ENCODE measurements around the gene RADIL.

The RADIL gene

GRCh38 chr7:4783292-4783652, 100.2 kb downstream of the RADIL start:
- Histone ChIP-seq H4K20me1 (ENCODE audit: control insufficient read depth, insufficient read depth, low read depth, low read length) (no peaks in the 10 kb centered on the region; the same call in 1 of the 2 replicates), H3K4me3 (ENCODE audit: low read length) (no peak overlapping the region), H3K9me2 (replicated peaks; ENCODE audit: control insufficient read depth, low read length) (no peaks in the 10 kb centered on the region), H3K27me3 (ENCODE audit: control insufficient read depth, low read length) (no peaks in the 10 kb centered on the region), H3K27ac (ENCODE audit: low read depth, low read length) (no peak overlapping the region), H3K4me1 (ENCODE audit: control insufficient read depth, low read length) (no peaks in the 10 kb centered on the region), H3K79me2 (ENCODE audit: control insufficient read depth, low read length) (peaks cover 12% of the 10 kb centered on the region), H3K36me3 (ENCODE audit: control insufficient read depth, low read length) (peaks cover 64% of the 10 kb centered on the region), H3K4me2 (ENCODE audit: low read length) (no peak overlapping the region), H3F3A (ENCODE audit: control insufficient read depth, insufficient read depth) (no peaks in the 10 kb centered on the region; the same call in 1 of the 2 replicates), H3K9me3 (ENCODE audit: control insufficient read depth, insufficient read depth, low read length) (no peaks in the 10 kb centered on the region)
- no peak for TF ChIP-seq CTCF (IDR thresholded peaks at IDR 0.05; ENCODE audit: low read depth, low read length, poor library complexity, severe bottlenecking)
- no peak for TF ChIP-seq EZH2phosphoT487 (IDR thresholded peaks at IDR 0.05; ENCODE audit: borderline replicate concordance, low read length)

GRCh38 chr7:4782333-4783291, 100.9 kb downstream of the RADIL start:
- H3K36me3 ChIP-seq (ENCODE audit: control insufficient read depth, low read length) = peaks cover 64% of the 10 kb centered on the region
- no peaks in the 10 kb centered on the region for H3K9me3 ChIP-seq (ENCODE audit: control insufficient read depth, insufficient read depth, low read length)
- H3K79me2 ChIP-seq (ENCODE audit: control insufficient read depth, low read length) = peaks cover 19% of the 10 kb centered on the region
- no peaks in the 10 kb centered on the region for H3K4me1 ChIP-seq (ENCODE audit: control insufficient read depth, low read length)
- no peaks in the 10 kb centered on the region for H3K27me3 ChIP-seq (ENCODE audit: control insufficient read depth, low read length)
- H3K27ac ChIP-seq (ENCODE audit: low read depth, low read length) = no peak overlapping the region
- no peaks in the 10 kb centered on the region; the same call in 1 of the 2 replicates for H4K20me1 ChIP-seq (ENCODE audit: control insufficient read depth, insufficient read depth, low read depth, low read length)
- no peak for TF ChIP-seq CTCF (IDR thresholded peaks at IDR 0.05; ENCODE audit: low read depth, low read length, poor library complexity, severe bottlenecking)
- TF ChIP-seq EZH2phosphoT487 (IDR thresholded peaks at IDR 0.05; ENCODE audit: borderline replicate concordance, low read length) = no peak
- H3K9me2 ChIP-seq (replicated peaks; ENCODE audit: control insufficient read depth, low read length) = no peaks in the 10 kb centered on the region
- H3K4me3 ChIP-seq (ENCODE audit: low read length) = no peak overlapping the region
- H3F3A ChIP-seq (ENCODE audit: control insufficient read depth, insufficient read depth) = no peaks in the 10 kb centered on the region; the same call in 1 of the 2 replicates
- no peak overlapping the region for H3K4me2 ChIP-seq (ENCODE audit: low read length)

GRCh38 chr7:4781366-4782069, 102.0 kb downstream of the RADIL start:
- Histone ChIP-seq H3K4me2 (ENCODE audit: low read length) (no peak overlapping the region), H3F3A (ENCODE audit: control insufficient read depth, insufficient read depth) (no peaks in the 10 kb centered on the region; the same call in 1 of the 2 replicates), H3K79me2 (ENCODE audit: control insufficient read depth, low read length) (peaks cover 30% of the 10 kb centered on the region), H3K36me3 (ENCODE audit: control insufficient read depth, low read length) (peaks cover 66% of the 10 kb centered on the region), H3K27ac (ENCODE audit: low read depth, low read length) (no peak overlapping the region), H3K4me1 (ENCODE audit: control insufficient read depth, low read length) (peaks cover 6% of the 10 kb centered on the region), H4K20me1 (ENCODE audit: control insufficient read depth, insufficient read depth, low read depth, low read length) (no peaks in the 10 kb centered on the region; the same call in 1 of the 2 replicates), H3K9me2 (replicated peaks; ENCODE audit: control insufficient read depth, low read length) (no peaks in the 10 kb centered on the region), H3K9me3 (ENCODE audit: control insufficient read depth, insufficient read depth, low read length) (no peaks in the 10 kb centered on the region), H3K4me3 (ENCODE audit: low read length) (no peak overlapping the region), H3K27me3 (ENCODE audit: control insufficient read depth, low read length) (no peaks in the 10 kb centered on the region)
- TF ChIP-seq EZH2phosphoT487 (IDR thresholded peaks at IDR 0.05; ENCODE audit: borderline replicate concordance, low read length) (no peak), CTCF (IDR thresholded peaks at IDR 0.05; ENCODE audit: low read depth, low read length, poor library complexity, severe bottlenecking) (no peak)
